ENCODE measurements around the gene ADK. TPM values are rescaled to one million over a fixed set of nuclear protein-coding genes. Genes with fewer than 3 reads are reported as not detected.

The ADK gene
- total and polyA plus RNA-seq, 7 experiments from 2014 or later, result 20.7 to 43.8 (median 25.3) TPM

DNA sequence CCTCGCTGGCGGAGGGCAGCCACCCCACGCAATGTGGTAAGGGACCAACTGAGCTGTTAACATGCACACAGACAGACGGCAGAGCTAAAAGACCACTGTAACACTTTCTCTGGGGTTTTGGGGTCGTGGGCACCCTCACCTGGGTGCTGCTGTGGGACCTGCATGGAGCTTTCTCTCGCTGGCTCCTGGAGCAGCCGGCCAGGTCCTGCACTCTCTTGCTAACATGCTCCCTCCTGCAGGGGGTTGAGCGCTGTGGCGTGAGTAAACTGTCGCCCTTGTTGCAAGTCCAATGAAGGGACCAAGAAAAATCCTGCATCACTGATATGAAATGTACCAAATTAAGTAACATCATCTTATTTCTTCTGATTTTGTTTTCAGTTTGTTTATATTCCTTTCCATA is 92.0 kb downstream of the ADK start:
- ChIA-PET CTCF (interaction anchor here (0.7 to 2.9 kb wide), 5 partner anchors 11 to 993 kb away, joined by 3 to 17 read pairs (median 5); partner anchors contain the start of gene COMTD1), POLR2A (no interaction called here)
- Mint-ChIP-seq H3K27ac (no peak overlapping the region), H3K4me1 (peaks cover 0 to 2% (median 0%) of the 10 kb centered on the region in 7 donors), H3K36me3 (peaks cover 0 to 10% (median 0%) of the 10 kb centered on the region in 5 donors), H3K9me3 (no peaks in the 10 kb centered on the region), H3K4me3 (no peak overlapping the region), H3K27me3 (no peaks in the 10 kb centered on the region)
- intact Hi-C loops (cut with micrococcal nuclease), result loop anchor here in 1 of 2 donors (5.0 kb wide), 1 partner anchor 994 kb away; the partner anchor contains the start of gene COMTD1
- Histone ChIP-seq H3K36me3 (ENCODE audit: control insufficient read depth in 2 of 3, insufficient read depth in 3 of 3, low read length in 3 of 3) (peaks cover 0 to 11% (median 0%) of the 10 kb centered on the region in 3 experiments), H3K27me3 (ENCODE audit: control insufficient read depth in 2 of 2, insufficient read depth in 2 of 2, low read length in 2 of 2) (no peaks in the 10 kb centered on the region), H3K4me3 (ENCODE audit: low read length) (no peak overlapping the region), H3K9me3 (ENCODE audit: control insufficient read depth in 2 of 3, low read length in 3 of 3) (no peaks in the 10 kb centered on the region), H3K4me1 (ENCODE audit: control insufficient read depth in 2 of 2, insufficient read depth in 2 of 2, low read length in 2 of 2) (no peaks in the 10 kb centered on the region), H3K27ac (ENCODE audit: low read depth, low read length) (no peak overlapping the region)
- DNase-seq, result no peak
- ATAC-seq, result no peak

- Mint-ChIP-seq H3K4me1 (peaks cover 0 to 2% (median 0%) of the 10 kb centered on the region in 7 donors), H3K36me3 (peaks cover 0 to 10% (median 0%) of the 10 kb centered on the region in 5 donors), H3K27ac (no peak overlapping the region), H3K9me3 (no peaks in the 10 kb centered on the region), H3K4me3 (no peak overlapping the region), H3K27me3 (no peaks in the 10 kb centered on the region)
- H3K27me3 ChIP-seq (ENCODE audit: control insufficient read depth in 2 of 2, insufficient read depth in 2 of 2, low read length in 2 of 2), result no peaks in the 10 kb centered on the region
- no peaks in the 10 kb centered on the region for H3K4me1 ChIP-seq (ENCODE audit: control insufficient read depth in 2 of 2, insufficient read depth in 2 of 2, low read length in 2 of 2)
- no peak overlapping the region for H3K27ac ChIP-seq (ENCODE audit: low read depth, low read length)
- ChIA-PET POLR2A (interaction anchor here (0.8 kb wide), 1 partner anchor 860 kb away, joined by 3 read pairs; no protein-coding TSS in a partner anchor), CTCF (interaction anchor here (0.6 to 2.9 kb wide), 23 partner anchors 12 to 993 kb away, joined by 3 to 17 read pairs (median 3); partner anchors contain the start of gene COMTD1)
- ATAC-seq (no peak), DNase-seq (peak in 5 of 9 donors; percentile 5 to 45 (median 34))
- intact Hi-C loops (cut with micrococcal nuclease), result loop anchor here (1.0 to 5.0 kb wide), 7 partner anchors 22 to 993 kb away; partner anchors contain the start of gene COMTD1 (in 1 of the 2)
- H3K4me3 ChIP-seq (ENCODE audit: low read length), result no peak overlapping the region
- peaks cover 0 to 11% (median 0%) of the 10 kb centered on the region in 3 experiments for H3K36me3 ChIP-seq (ENCODE audit: control insufficient read depth in 2 of 3, insufficient read depth in 3 of 3, low read length in 3 of 3)
- H3K9me3 ChIP-seq (ENCODE audit: control insufficient read depth in 2 of 3, low read length in 3 of 3), result no peaks in the 10 kb centered on the region
These were observed 93.2 kb downstream of the ADK start for GRCh38 chr10:74244097-74244685.

DNA sequence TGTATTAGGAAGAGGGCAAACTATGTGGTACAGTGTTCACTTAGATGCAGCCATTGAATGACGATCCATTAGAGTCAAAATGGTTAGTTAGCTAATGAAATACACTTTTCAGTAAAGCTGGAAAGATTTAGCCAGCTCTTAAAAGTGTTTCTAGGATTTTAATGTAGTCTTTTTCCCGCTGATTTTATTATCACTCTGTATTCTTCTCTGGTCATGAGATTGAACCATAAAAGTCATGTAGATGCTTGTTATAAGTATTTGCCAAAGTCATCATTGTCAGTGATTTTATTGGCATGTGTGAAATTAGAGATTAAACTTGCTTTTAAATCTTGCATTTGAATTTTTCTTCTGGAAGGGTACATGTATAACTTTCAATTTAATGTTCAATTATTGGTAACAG is 93.8 kb downstream of the ADK start:
- Mint-ChIP-seq H3K4me3 (no peak overlapping the region), H3K36me3 (peaks cover 0 to 10% (median 0%) of the 10 kb centered on the region in 5 donors), H3K27me3 (no peaks in the 10 kb centered on the region), H3K27ac (no peak overlapping the region), H3K9me3 (no peaks in the 10 kb centered on the region), H3K4me1 (peaks cover 0 to 2% (median 0%) of the 10 kb centered on the region in 7 donors)
- no peaks in the 10 kb centered on the region for H3K9me3 ChIP-seq (ENCODE audit: control insufficient read depth in 2 of 3, low read length in 3 of 3)
- ATAC-seq (no peak), DNase-seq (no peak)
- POLR2A ChIA-PET, result no interaction called here
- CTCF ChIA-PET, result interaction anchor here (0.6 to 2.9 kb wide), 18 partner anchors 11 to 992 kb away, joined by 3 to 17 read pairs (median 3); partner anchors contain the start of gene COMTD1
- H3K4me3 ChIP-seq (ENCODE audit: low read length), result no peak overlapping the region
- intact Hi-C loops (cut with micrococcal nuclease), result loop anchor here (1.0 to 5.0 kb wide), 7 partner anchors 21 to 992 kb away; partner anchors contain the start of gene COMTD1 (in 1 of the 2)
- no peaks in the 10 kb centered on the region for H3K27me3 ChIP-seq (ENCODE audit: control insufficient read depth in 2 of 2, insufficient read depth in 2 of 2, low read length in 2 of 2)
- H3K4me1 ChIP-seq (ENCODE audit: control insufficient read depth in 2 of 2, insufficient read depth in 2 of 2, low read length in 2 of 2), result no peaks in the 10 kb centered on the region
- no peak overlapping the region for H3K27ac ChIP-seq (ENCODE audit: low read depth, low read length)
- H3K36me3 ChIP-seq (ENCODE audit: control insufficient read depth in 2 of 3, insufficient read depth in 3 of 3, low read length in 3 of 3), result peaks cover 0 to 11% (median 0%) of the 10 kb centered on the region in 3 experiments

- CTCF ChIA-PET, result no interaction called here
- intact Hi-C loops (cut with micrococcal nuclease), result no loop called here
- Mint-ChIP-seq H3K27me3 (no peaks in the 10 kb centered on the region), H3K36me3 (peaks cover 0 to 11% (median 0%) of the 10 kb centered on the region in 5 donors), H3K27ac (no peak overlapping the region), H3K4me3 (no peak overlapping the region), H3K4me1 (peaks cover 0 to 2% (median 0%) of the 10 kb centered on the region in 7 donors), H3K9me3 (no peaks in the 10 kb centered on the region)
- no peaks in the 10 kb centered on the region for H3K4me1 ChIP-seq (ENCODE audit: control insufficient read depth in 2 of 2, insufficient read depth in 2 of 2, low read length in 2 of 2)
- POLR2A ChIA-PET, result no interaction called here
- H3K27me3 ChIP-seq (ENCODE audit: control insufficient read depth in 2 of 2, insufficient read depth in 2 of 2, low read length in 2 of 2), result no peaks in the 10 kb centered on the region
- H3K27ac ChIP-seq (ENCODE audit: low read depth, low read length), result no peak overlapping the region
- DNase-seq, result no peak
- H3K4me3 ChIP-seq (ENCODE audit: low read length), result no peak overlapping the region
- H3K9me3 ChIP-seq (ENCODE audit: control insufficient read depth in 2 of 3, low read length in 3 of 3), result no peaks in the 10 kb centered on the region
- ATAC-seq, result no peak
- peaks cover 0 to 11% (median 0%) of the 10 kb centered on the region in 3 experiments for H3K36me3 ChIP-seq (ENCODE audit: control insufficient read depth in 2 of 3, insufficient read depth in 3 of 3, low read length in 3 of 3)
These were observed 95.5 kb downstream of the ADK start for GRCh38 chr10:74246495-74246894.

DNA sequence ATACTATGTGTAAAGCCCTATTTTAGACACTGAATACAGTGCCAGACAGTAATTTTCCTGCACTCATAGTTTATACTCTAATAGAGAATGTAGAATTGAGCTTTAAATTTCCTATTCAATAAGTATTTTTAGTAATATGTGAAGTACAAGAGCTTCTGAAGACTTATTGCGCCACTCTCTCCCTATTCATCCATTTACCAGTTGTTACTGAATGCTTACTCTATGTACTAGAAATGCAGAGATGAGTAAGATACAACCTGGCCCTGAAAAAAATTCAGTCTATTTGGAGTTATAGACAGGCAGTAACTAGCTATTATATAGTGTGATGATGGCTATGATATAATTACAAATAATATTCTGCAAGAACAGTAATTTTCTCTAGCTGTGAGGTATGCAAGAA is 98.8 kb downstream of the ADK start:
- intact Hi-C loops (cut with micrococcal nuclease), result no loop called here
- Mint-ChIP-seq H3K4me3 (no peak overlapping the region), H3K9me3 (no peaks in the 10 kb centered on the region), H3K36me3 (peaks cover 0 to 6% (median 0%) of the 10 kb centered on the region in 5 donors), H3K27ac (no peak overlapping the region), H3K4me1 (peaks cover 0 to under 1% (median 0%) of the 10 kb centered on the region in 7 donors), H3K27me3 (no peaks in the 10 kb centered on the region)
- DNase-seq (no peak), ATAC-seq (no peak)
- no peaks in the 10 kb centered on the region for H3K9me3 ChIP-seq (ENCODE audit: control insufficient read depth in 2 of 3, low read length in 3 of 3)
- CTCF ChIA-PET, result no interaction called here
- POLR2A ChIA-PET, result no interaction called here
- H3K4me3 ChIP-seq (ENCODE audit: low read length), result no peak overlapping the region
- no peaks in the 10 kb centered on the region for H3K27me3 ChIP-seq (ENCODE audit: control insufficient read depth in 2 of 2, insufficient read depth in 2 of 2, low read length in 2 of 2)
- H3K27ac ChIP-seq (ENCODE audit: low read depth, low read length), result no peak overlapping the region
- no peaks in the 10 kb centered on the region for H3K4me1 ChIP-seq (ENCODE audit: control insufficient read depth in 2 of 2, insufficient read depth in 2 of 2, low read length in 2 of 2)
- H3K36me3 ChIP-seq (ENCODE audit: control insufficient read depth in 2 of 3, insufficient read depth in 3 of 3, low read length in 3 of 3), result no peaks in the 10 kb centered on the region

DNA sequence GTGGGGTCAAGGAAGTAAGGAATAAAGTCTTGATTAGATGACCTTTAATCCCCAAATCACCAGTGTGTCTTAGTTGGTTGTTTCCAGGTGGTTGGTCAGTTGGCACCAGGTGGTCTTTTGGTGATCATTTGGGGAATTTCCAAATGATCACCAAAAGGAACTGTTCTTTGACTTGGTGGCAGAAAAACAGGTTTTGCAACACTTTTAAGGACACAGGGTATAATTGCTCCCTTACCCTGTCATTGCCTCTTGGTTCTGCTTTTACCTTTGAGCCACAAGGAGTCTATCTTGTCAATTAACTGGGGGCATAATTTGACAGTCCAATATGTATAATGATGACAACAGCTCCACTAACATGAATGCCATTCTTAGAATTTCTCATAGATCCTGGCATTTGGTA is 104.2 kb downstream of the ADK start:
- CTCF ChIA-PET, result interaction anchor here (1.8 kb wide), 1 partner anchor 10 kb away, joined by 6 read pairs; no protein-coding TSS in a partner anchor
- POLR2A ChIA-PET, result no interaction called here
- Mint-ChIP-seq H3K36me3 (peaks cover 0 to 8% (median 0%) of the 10 kb centered on the region in 5 donors), H3K9me3 (no peaks in the 10 kb centered on the region), H3K4me3 (no peak overlapping the region), H3K4me1 (peaks cover 8 to 13% (median 12%) of the 10 kb centered on the region in 7 donors), H3K27ac (peak overlapping the region in 1 of 9 donors; percentile 0), H3K27me3 (no peaks in the 10 kb centered on the region)
- no peak overlapping the region for H3K27ac ChIP-seq (ENCODE audit: low read depth, low read length)
- H3K9me3 ChIP-seq (ENCODE audit: control insufficient read depth in 2 of 3, low read length in 3 of 3), result no peaks in the 10 kb centered on the region
- H3K27me3 ChIP-seq (ENCODE audit: control insufficient read depth in 2 of 2, insufficient read depth in 2 of 2, low read length in 2 of 2), result no peaks in the 10 kb centered on the region
- intact Hi-C loops (cut with micrococcal nuclease), result no loop called here
- H3K36me3 ChIP-seq (ENCODE audit: control insufficient read depth in 2 of 3, insufficient read depth in 3 of 3, low read length in 3 of 3), result no peaks in the 10 kb centered on the region
- no peak for DNase-seq
- H3K4me1 ChIP-seq (ENCODE audit: control insufficient read depth in 2 of 2, insufficient read depth in 2 of 2, low read length in 2 of 2), result no peaks in the 10 kb centered on the region
- ATAC-seq, result no peak
- no peak overlapping the region for H3K4me3 ChIP-seq (ENCODE audit: low read length)
